ENCODE results near the gene RAD9A.

DNA sequence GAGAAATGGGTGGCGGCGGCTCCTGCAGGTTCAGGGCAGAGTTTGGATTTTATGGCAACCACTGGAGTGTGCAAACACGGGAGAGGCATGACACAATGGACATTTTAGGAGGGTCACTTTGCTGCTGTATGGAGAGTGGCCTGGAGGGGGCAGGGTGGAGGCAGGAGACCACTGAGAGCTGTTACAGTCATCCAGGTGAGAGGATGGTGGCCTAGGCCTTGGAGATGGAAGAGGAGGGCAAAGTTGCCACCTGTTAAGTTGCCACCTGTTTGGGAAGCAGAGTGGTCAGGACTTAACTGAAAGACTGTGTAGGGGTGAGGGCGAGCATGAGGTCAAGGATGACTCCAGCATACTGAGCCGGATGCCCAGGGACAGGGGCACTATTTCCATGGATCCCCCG is 2.3 kb upstream of the RAD9A start:
- TF ChIP-seq CTCF (IDR thresholded peaks at IDR 0.05) (peak in 6 of 7 experiments; percentile 36 to 62 (median 54)), POLR2A (IDR thresholded peaks at IDR 0.05) (no peak)

Measured in body of pancreas (tissue), 4 donors.